B cell (primary cell): Measurements from ENCODE around the gene TEAD3. TPM values are rescaled to one million over a fixed set of nuclear protein-coding genes. Genes with fewer than 3 reads are reported as not detected.

Source experiments
- ATAC-seq: fragments of 200-7000 bp; cut with Tn5 transposase; one replicate; pipeline ENCODE4 v1.10.0; 2021; ENCODE audit warnings: low read depth, mild to moderate bottlenecking, moderate number of reproducible peaks, moderate library complexity
- CTCF ChIA-PET: fragments of 350-600 bp; sonication (Branson Sonifier 250); formaldehyde crosslinking; loops from one replicate; lab custom pipeline; 2021; ENCODE audit warnings: antibody characterized with exemption, inconsistent platforms; lab: Charles Lee
- POLR2A ChIA-PET: fragments of 350-600 bp; sonication (Branson Sonifier 250); formaldehyde crosslinking; loops from one replicate; lab custom pipeline; 2021; ENCODE audit warnings: antibody characterized with exemption; lab: Charles Lee
- DNase-seq: peaks from one replicate; pipeline ENCODE4 v3.0.0; 2013
- H2AFZ ChIP-seq: 2 replicates; pipeline ENCODE4 v1.6.1; 2012; ENCODE audit warnings: mild to moderate bottlenecking, low read depth, low read length; ENCODE audit not compliant: insufficient read depth, poor library complexity, severe bottlenecking
- H3K27ac ChIP-seq, 2 donors: 1 replicate in 1 of 2; 2 replicates in 1 of 2; pipeline ENCODE4 v1.5.1; 2012 to 2013; ENCODE audit warnings: low read length in 2 of 2, mild to moderate bottlenecking in 2 of 2, moderate library complexity in 1 of 2
- H3K27me3 ChIP-seq, 4 experiments: fragments of 200-600 bp in 1 of 4; sonication (generic) in 1 of 4; replicated peaks in 1 of 4; 1 replicate in 2 of 4; 2 replicates in 2 of 4; pipeline versions ENCODE4 v1.6.1 to v1.7.0; 2013 to 2016; ENCODE audit warnings: low read length in 3 of 4, mild to moderate bottlenecking in 2 of 4, mixed read lengths in 1 of 4, moderate library complexity in 1 of 4; ENCODE audit not compliant: insufficient read depth in 4 of 4, control insufficient read depth in 3 of 4; ENCODE audit errors: control extremely low read depth in 1 of 4
- H3K36me3 ChIP-seq, 2 experiments: replicated peaks in 1 of 2; 1 replicate in 1 of 2; 2 replicates in 1 of 2; pipeline versions ENCODE4 v1.6.1 to v1.7.1; 2013; ENCODE audit warnings: low read length in 1 of 2; ENCODE audit not compliant: insufficient read depth in 2 of 2, control insufficient read depth in 1 of 2; ENCODE audit errors: control extremely low read depth in 1 of 2, extremely low read depth in 1 of 2
- H3K4me1 ChIP-seq, 2 donors: fragments of 200-600 bp in 1 of 2; sonication (generic) in 1 of 2; 1 replicate in 1 of 2; 2 replicates in 1 of 2; pipeline versions ENCODE4 v1.5.1 to v1.6.1; 2013 to 2017; ENCODE audit warnings: low read length in 2 of 2; ENCODE audit not compliant: control insufficient read depth in 2 of 2, insufficient read depth in 2 of 2
- H3K4me2 ChIP-seq: replicated peaks from 2 replicates; pipeline ENCODE3; 2012; ENCODE audit warnings: mild to moderate bottlenecking, low read depth, low read length; ENCODE audit not compliant: poor library complexity, severe bottlenecking
- H3K4me3 ChIP-seq, 5 experiments: fragments of 200-600 bp in 1 of 5; sonication (generic) in 1 of 5; 1 replicate in 3 of 5; 2 replicates in 2 of 5; pipeline versions ENCODE4 v1.5.1 to v1.7.0; 2011 to 2016; ENCODE audit warnings: low read length in 4 of 5, mild to moderate bottlenecking in 4 of 5, low read depth in 2 of 5, control low read depth in 1 of 5, moderate library complexity in 1 of 5; ENCODE audit not compliant: insufficient read depth in 1 of 5; ENCODE audit errors: control extremely low read depth in 1 of 5, extremely low read depth in 1 of 5
- H3K79me2 ChIP-seq: fragments of 200-600 bp; sonication (generic); one replicate; pipeline ENCODE4 v1.6.0; 2016; ENCODE audit warnings: low read length; ENCODE audit not compliant: control insufficient read depth, insufficient read depth
- H3K9ac ChIP-seq: fragments of 200-600 bp; sonication (generic); 2 replicates; pipeline ENCODE4 v1.6.1; 2017; ENCODE audit warnings: mild to moderate bottlenecking, low read length, moderate library complexity
- H3K9me3 ChIP-seq, 3 donors: one replicate each; pipeline versions ENCODE4 v1.6.1 to v1.7.1; 2013; ENCODE audit warnings: low read length in 2 of 3; ENCODE audit not compliant: control insufficient read depth in 2 of 3, insufficient read depth in 1 of 3; ENCODE audit errors: control extremely low read depth in 1 of 3
- H4K20me1 ChIP-seq: 2 replicates; pipeline ENCODE4 v1.6.0; 2012; ENCODE audit warnings: mild to moderate bottlenecking, low read length; ENCODE audit not compliant: insufficient read depth, control insufficient read depth, poor library complexity, severe bottlenecking
- H3K27ac Mint-ChIP-seq: one replicate; pipeline ENCODE4 v1.8.0; 2021; ENCODE audit warnings: mixed read lengths
- H3K27me3 Mint-ChIP-seq: one replicate; pipeline ENCODE4 v1.8.0; 2021; ENCODE audit warnings: mixed read lengths
- H3K4me1 Mint-ChIP-seq: one replicate; pipeline ENCODE4 v1.8.0; 2021; ENCODE audit warnings: mixed read lengths
- H3K4me3 Mint-ChIP-seq: one replicate; pipeline ENCODE4 v1.8.0; 2021; ENCODE audit warnings: mixed read lengths
- H3K9me3 Mint-ChIP-seq: one replicate; pipeline ENCODE4 v1.8.0; 2022; ENCODE audit warnings: mixed read lengths; ENCODE audit not compliant: insufficient read depth
- CTCF ChIP-seq: fragments of 200-600 bp; IDR thresholded peaks from one replicate; pipeline ENCODE4 v1.8.0; 2022; ENCODE audit warnings: antibody characterized with exemption, mild to moderate bottlenecking
- EZH2 ChIP-seq: IDR thresholded peaks from 2 replicates; pipeline ENCODE4 v1.6.1; 2012; ENCODE audit warnings: borderline replicate concordance, low read depth, mild to moderate bottlenecking, moderate library complexity, low read length; ENCODE audit not compliant: insufficient read depth, poor library complexity, severe bottlenecking
- WGBS: methylation state at CpG from one replicate; pipeline ENCODE4 v1.1.5; 2013; ENCODE audit warnings: missing lambda C conversion rate; ENCODE audit not compliant: insufficient coverage; 5-methylcytosine and 5-hydroxymethylcytosine counted together
- intact Hi-C: fragments of 100-400 bp; cut with micrococcal nuclease; formaldehyde crosslinking; loops from one replicate; pipeline ENCODE4 v1.10.0; 2022
- polyA plus RNA-seq: library from polyadenylated mRNA; depleted of rRNA; stranded (reverse); fragments of >200 nt; gene quantifications from 2 replicates; pipeline ENCODE4 v1.2.3, GENCODE V29; 2012
- total RNA-seq, 2 donors: library from RNA; stranded (reverse); fragments of 120-200 nt in 1 of 2; gene quantifications; 1 replicate in 1 of 2; 2 replicates in 1 of 2; pipeline versions ENCODE4 v1.2.3 to v1.2.4, GENCODE V29; 2013 to 2022

TEAD3 gene
- total and polyA plus RNA-seq, 2 donors (not counting 1 experiment from before 2014, with no cell fraction given): 0.17 TPM; not detected in 1

DNA sequence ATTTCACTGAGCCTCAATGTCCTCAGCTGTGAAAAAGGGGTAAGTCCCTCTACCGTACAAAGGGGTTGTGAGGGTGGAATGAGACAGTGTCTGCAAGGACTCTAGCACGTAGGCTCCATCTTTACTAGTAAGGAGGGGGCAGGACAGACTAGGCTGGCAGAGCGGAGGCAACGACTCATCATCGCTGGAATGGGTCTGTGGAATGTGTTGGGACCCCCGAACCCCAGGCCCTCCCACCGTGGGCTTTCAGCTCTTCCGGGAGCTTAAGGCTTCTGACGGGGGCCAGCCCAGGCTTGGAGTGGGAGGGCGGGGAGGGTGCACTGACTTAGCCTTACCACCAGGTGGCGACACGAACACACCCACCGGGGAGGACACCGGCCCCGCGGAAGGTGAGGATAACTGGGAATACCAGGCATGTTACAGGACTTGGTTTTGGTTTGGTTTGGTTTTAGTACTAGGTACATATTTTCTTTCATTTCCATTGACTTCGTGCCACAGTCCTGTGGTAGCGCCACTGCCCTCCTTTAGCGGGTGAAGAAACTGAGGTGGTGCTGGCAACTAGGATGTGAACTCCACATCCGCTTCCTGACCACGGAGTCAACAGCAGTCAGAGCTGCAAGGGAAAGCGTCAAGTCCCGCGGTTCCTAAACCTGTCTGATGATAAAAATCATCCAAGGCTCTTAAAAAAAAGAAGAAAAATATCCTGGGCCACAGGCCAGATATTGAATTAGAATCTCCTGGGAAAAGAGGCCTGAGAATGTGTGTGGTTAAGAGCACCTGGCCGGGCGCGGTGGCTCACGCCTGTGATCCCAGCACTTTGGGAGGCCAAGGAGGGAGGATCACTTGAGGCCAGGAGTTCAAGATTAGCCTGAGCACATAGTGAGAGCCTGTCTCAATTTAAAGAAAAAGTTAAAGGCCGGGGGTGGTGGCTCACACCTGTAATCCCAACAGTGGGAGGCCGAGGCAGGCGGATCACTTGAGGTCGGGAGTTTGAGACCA lies 26.1 kb upstream of the TEAD3 start:
- POLR2A ChIA-PET: interaction anchor here (0.5 kb wide), 1 partner anchor 144 kb away, joined by 3 read pairs; no protein-coding TSS in a partner anchor
- Histone ChIP-seq H3K79me2 (no peaks in the 10 kb centered on the region), H3K27ac (no peak overlapping the region), H3K27me3 (peaks cover 0 to 5% (median 0%) of the 10 kb centered on the region in 4 experiments), H3K9ac (peak overlapping the region; percentile 48), H3K4me3 (peak overlapping the region; percentile 14 to 50 (median 41)), H3K4me2 (peak overlapping the region; percentile 61), H3K9me3 (no peaks in the 10 kb centered on the region), H3K4me1 (peaks cover 3 to 9% of the 10 kb centered on the region in 2 donors), H4K20me1 (no peaks in the 10 kb centered on the region), H3K36me3 (no peaks in the 10 kb centered on the region), H2AFZ (peak overlapping the region; percentile 74)
- WGBS: 36% methylated on average over 25 of the region's 32 CpGs
- Mint-ChIP-seq H3K27ac (no peak overlapping the region), H3K27me3 (no peaks in the 10 kb centered on the region), H3K9me3 (no peaks in the 10 kb centered on the region), H3K4me3 (peak overlapping the region; percentile 77), H3K4me1 (peaks cover 9% of the 10 kb centered on the region)
- peak; percentile 98 for TF ChIP-seq CTCF
- TF ChIP-seq EZH2: no peak
- DNase-seq: peak; percentile 80
- CTCF ChIA-PET: interaction anchor here (0.8 to 10.6 kb wide), 11 partner anchors 10 to 224 kb away, joined by 3 to 119 read pairs (median 3); partner anchors contain the start of genes ARMC12 and TEAD3
- peak; percentile 92 for ATAC-seq
- intact Hi-C loops: loop anchor here (2.0 kb wide), 2 partner anchors 60 to 572 kb away; no protein-coding TSS in a partner anchor
